HG03175 (cell line): ENCODE data around the gene NTMT1.
"Not testable (repeated sequence)": the region's sequence is repeated elsewhere in the genome, so short reads cannot be mapped to it uniquely, and the experiment has no call there.

Experiments
- ATAC-seq: cut with Tn5 transposase; IDR thresholded peaks from one replicate; pipeline ENCODE4 v1.9.1; 2021; ENCODE audit warnings: mild to moderate bottlenecking, moderate library complexity; ENCODE audit not compliant: unreplicated experiment

Gene NTMT1

DNA sequence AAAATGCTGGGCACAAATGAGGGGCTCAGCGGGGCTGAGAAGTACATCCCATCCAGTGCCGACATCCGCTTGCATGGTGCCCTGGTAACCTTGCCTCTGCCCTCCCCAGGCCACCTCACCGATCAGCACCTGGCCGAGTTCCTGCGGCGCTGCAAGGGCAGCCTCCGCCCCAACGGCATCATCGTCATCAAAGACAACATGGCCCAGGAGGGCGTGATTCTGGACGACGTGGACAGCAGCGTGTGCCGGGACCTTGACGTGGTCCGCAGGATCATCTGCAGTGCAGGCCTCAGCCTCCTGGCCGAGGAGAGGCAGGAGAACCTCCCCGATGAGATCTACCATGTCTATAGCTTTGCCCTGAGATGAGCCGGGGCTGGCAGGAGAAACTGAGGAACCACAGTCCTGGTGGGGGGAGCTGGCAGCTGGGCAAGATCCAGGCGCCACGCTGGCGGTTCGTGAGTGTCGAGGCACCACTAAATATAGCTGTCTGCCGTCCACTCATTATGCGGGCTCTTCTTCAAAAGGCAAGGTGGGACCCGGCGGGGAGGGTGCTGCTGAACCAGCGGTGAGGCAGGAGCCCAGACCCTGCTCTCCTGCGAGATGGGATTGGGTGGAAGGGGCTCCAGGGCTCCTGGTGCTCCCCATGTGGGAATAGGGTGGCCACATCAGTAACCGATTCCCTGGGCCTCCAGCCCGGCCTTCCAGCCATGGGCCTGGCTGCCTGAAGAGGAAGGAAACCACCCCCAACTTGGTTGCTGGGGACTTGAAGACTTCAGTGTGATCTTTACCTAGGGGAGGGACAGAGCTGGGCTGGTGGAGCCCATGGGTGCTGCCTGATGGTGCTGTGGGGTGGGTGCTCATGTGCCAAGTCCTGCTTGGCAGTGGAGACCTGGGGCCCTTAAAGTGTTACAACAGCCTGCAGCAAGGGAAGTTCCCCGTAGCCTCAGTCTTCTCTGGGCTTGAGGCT lies 9.4 kb downstream of the NTMT1 start:
- ATAC-seq, result no peak

DNA sequence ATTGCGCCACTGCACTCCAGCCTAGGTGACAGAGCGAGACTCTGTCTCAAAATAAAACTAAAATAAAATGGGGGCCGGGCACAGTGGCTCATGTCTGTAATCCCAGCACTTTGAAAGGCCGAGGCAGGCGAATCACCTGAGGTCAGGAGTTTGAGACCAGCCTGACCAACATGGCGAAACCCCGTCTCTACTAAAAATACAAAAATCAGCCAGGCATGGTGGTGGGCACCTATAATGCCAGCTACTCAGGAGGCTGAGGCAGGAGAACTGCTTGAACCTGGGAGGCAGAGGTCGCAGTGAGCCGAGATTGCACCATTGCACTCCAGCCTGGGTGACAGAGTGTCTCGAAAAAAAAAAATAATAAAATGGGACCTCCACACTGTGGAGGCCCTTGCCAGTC lies 10.4 kb downstream of the NTMT1 start:
- not testable (repeated sequence) for ATAC-seq

DNA sequence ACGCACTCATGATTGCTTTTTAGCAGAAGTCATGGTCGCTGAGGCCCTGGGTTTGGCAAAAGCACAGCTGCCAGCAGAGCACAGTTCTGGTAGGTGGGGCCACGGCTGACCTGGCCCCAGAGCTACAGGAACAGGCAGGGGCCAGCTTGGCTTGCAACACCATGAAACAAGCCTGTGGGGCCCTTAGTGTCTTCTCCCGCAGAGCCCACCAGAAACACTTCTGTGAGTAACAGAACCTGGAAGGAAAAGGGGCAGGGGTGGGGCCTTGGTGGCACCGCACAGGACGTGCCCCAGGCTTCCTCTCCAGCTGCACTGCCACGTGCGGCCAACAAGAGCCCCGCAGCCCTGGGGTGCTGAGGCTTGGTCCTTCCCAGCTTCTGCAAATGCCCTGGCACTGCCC lies 11.1 kb downstream of the NTMT1 start:
- no peak for ATAC-seq

DNA sequence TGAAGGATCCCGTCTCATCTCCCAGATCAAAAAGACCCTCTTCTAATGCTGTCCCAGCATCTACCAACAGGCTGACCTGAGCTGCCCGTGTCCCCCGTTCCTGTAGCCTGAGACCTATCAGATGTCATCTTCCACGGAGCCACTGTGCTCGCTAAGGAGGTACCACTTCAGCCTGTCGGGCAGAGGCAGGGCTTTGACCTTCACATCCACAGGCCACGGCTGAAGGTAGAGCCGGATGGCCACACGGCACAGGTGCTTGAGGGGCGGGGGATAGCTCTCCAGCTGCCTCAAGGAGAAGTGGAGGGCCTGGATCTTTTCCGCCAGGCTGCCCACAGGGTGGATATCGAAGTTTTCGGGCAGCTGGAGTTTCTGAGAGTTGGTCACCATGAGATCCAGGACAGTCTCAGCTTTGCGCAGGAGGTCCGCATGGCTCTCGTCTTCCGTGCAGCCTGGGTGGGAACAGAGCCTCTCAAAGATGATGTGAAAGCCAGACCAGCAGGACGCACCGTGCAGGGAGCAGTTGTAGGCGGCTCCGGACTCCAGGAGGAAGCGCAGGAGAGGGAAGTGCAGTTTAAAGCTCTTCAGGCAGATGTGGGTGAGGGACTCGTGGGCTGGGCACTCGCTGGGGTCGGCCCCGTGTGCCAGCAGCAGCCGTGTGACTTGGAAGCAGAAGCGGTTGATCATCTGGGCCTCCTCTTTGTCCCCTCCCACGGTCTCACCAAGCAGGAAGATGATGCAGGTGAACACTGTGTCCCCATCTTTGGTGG lies 11.9 kb downstream of the NTMT1 start:
- no peak for ATAC-seq

DNA sequence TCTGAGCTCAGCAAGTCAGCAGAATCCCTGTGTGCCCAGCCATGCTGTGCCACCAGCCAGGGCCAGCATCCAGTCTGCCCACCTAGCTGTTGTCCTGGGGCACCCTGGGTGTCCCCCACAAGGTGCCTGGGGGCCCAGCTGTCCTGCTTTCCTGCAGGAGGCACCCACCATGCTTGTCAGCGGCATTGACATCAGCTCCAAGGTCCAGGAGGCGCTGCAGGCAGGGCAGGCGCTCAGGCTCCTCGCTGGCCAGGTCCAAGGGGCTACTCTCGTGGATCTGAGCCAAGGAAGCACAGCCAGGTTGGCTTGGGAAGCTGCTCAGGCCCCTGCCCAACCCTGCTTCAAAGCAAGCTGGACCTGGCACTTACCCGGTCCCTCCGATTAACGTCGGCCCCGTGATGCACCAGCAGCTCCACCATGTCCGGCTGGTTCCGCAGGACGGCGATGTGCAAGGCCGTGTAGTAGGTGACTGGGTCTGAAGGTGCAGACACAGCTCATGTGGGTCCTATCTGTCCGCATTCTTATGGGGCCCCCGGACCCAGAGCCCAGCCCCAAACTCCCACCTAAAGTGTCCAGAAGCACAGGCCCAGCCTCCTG lies 13.2 kb downstream of the NTMT1 start:
- no peak for ATAC-seq

DNA sequence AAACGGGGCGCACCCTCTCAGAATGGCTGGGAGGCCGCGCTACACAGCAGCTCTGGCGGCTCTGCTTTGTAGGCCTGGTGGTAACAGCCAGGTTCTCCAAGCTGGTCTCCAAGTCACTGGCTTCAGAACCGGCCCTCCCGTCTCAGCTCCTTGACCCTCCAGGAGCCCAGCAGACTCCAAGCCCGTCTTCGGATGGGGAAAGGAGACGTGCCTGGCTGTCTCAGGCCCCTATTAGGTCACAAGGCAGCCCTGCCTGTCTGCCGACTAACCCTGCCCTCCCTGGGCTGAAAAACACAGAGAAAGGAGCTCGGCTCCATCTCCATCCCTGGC lies 13.8 kb downstream of the NTMT1 start:
- no peak for ATAC-seq

DNA sequence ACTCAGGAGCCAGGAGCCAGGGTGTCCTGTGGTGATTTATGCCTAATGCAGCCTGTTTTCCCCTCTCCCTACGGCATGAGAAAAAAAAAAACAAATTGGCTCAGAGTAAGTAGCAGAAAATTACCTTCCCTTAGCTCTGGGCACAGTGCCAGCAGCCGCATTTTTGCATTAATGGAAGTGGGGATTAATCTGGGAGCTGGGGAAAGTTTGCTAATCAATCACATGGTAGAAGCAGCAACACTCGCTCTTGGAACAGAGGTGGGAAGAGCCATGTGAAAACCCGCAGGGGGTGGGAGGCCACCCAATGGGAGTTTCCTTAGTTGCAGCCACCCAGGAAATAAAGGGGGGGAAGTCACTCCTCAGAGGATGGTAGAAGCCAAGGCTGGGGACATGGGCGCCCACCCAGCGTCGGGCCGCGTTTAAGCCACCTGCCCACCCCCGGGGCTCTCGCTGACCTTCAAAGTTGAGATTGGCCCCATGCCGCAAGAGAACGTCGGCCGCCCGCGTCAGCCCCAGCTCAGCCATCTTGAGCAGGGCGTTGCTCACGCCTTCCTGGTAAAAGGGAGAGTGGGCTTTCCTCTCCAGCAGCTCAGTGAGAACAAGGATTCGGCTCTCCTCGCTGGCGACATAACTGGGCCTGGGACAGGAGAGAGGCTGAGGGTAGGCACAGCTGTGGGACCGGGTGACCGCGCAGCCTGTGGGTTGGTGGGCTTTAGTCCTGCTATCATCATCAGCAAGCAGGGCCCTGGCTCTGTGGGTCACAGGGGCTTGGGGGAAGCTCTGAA lies 14.3 kb downstream of the NTMT1 start:
- no peak for ATAC-seq

DNA sequence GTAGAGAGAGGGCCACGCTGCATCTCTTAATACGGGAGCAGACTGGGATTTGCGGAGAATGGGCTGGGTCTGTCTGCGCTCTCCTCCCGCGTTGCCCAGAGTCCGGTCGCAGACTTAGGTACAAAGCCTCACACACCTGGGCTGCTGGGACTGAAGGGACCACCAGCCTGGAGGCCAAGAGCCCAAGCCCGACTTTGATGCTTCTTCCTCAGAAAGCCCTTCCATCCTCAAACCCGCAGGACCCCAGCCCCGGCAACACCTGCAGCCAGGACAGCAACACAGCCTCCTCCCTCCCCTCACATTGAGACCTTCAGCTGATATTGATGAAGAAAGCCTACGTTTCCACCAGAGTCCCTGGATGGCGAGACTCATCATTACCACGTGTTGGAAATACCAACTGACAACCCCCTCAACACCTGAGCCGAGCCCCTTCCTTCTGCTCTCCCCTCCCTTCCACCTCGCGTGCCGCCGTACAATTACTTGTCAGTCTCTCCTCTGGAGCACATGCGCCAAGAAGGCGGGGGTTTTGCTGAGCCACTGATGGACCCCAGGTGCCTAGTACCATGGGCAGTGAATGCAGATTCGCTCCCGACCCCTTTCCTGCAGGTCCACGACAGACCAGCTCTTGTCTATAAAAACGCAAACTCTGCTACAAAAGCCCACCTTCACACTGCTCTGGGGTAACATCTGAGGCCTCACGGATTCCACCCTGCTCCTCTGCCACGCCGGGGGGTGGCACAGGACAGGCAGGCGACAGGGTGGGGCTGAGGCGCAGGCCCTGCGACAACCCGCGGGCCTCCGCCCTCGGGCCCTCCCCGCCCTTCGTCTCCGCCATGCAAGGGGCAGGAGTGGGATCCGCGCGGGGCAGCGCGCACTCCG lies 15.1 kb downstream of the NTMT1 start:
- no peak for ATAC-seq

DNA sequence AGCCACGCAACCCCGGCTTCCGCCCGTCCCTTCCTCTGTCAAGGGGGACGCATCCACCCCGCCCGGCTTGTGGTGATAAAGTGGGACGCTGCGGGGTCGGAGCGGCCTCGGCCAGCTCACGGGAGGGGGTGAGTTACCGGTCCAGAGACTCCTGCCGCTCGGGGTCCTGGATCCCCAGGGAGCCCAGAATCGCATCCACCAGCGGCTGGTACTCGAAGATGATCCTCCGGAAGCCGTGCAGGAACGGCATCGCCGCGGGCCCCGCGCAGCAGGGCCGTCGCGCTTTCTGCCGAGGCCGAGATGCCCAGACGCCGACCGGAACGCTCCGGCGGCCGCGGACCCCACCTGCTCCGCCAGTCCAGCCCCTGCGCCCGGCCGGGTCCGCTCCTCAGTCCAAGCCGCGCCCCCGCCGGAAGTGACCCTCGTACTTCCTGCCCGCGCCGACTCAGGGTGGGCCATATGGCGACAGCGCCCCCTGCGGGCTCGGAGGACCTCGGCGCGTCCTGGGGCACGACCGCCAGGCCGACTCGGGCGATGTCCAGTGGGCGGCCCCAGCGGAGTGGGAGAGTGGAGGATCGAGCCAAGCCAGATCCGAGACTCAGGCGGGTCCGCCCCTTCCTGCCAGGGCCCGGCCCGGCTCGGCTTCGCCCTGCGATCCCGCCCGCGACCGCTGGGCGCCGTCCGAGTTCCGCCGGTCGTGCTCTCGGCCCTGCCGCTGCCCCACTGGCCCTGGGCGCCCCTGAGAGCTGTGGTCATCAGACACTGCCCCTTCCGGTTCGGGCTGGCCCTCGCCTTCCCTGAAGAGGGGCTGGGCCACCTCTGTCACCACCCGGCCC lies 16.0 kb downstream of the NTMT1 start, which contains the start of gene ASB6:
ASB6 (minus strand) TSS at position 402 of the 836 bp plus-strand sequence; CDS start at position 250, 152 bp downstream.
- ATAC-seq, result peak; percentile 88

DNA sequence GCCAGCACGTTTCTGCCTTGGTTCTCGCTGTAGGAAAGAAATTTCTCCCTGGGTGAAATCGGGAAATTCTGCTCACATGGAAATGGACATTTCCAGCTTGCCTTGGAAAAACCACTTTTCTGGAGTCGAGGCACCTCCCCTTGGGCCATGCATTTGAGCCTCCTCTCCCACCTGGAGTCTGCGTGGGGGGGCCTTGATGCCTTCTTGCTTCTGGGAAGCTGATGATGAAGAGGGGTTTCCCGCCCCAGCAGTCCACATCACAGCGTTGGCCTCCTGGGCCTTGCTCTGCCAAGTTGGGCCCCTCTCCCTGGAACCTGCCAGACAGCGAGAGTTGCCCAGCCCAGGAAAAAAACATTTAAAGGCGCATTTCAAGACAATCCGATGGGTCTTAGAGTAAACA lies 17.7 kb downstream of the NTMT1 start:
- no peak for ATAC-seq

DNA sequence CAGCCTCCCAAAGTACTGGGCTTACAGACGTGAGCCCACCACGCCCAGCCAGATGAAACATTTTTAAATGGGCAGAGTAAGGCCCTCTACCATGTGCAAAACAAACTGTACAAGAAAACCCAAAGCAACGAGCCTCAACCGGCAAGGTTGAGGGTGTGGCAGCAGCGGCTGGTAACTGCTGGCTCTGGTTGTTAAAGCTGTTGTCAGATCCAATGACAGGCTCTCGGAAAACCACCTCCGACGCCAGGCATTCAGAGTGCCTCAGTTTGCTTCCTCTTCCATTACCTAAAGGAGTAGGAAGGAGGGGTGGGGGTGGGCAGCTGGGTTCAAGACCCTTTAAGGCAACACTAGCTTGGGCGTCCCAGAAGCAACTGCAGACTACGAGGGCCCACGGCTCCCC lies 18.4 kb downstream of the NTMT1 start:
- ATAC-seq, result no peak

DNA sequence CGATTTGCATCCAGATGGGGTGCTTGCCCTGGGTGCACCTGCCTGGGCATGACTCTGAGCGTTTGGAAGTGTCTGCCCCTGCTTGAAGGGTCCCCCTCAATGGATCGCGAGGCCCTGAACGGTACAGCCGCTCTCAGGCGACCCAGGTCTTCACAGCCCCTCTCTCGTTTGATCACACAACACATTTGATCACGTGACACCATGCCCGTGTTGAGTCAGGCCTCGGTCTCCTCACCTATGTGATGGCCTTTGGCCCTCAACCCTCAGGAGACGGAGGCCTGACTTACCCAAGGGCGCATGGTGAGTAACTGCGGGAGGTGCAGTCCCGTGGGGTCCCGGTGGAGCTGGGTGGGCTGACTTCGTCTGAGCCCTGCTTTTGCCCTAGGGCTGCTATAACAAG lies 18.9 kb downstream of the NTMT1 start:
- ATAC-seq, result no peak

DNA sequence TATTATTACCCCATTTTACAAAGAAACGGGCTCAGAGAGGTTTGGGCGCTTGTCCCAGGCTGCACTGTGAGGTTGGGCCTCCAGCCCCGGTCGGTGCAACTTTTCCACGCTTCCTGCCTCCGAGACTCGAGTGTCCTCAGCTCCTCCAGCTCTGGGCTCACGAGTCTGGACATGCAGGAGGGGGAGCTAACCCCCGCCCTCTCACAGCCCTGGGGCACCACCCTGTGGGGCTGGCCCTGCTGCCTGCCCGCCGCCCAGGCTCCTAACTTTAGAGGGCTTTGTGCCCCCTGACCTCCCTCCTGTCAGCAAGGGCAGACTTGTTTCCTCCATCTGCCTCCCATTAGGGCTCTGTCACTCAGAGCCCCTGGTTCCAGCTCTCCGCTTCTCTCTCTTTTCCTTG lies 20.3 kb downstream of the NTMT1 start:
- no peak for ATAC-seq

DNA sequence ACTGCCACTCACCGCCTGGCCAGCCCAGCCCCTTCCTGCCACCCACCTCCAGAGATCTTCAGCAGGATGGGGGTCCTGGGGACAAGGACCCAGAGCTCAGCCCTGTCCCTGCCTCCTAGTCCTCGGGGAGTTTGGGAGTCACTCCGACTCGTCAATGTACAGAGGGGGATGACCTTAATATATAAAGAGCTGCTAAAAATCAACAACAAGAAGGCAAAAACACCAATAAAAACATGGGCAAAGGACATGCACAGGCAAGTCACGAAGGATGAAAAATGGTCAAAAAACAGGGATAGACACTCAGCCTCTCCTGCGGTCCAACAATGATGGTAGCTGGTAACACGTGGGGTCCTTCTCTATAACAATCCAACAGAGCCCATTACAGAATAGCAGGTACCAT lies 20.7 kb downstream of the NTMT1 start:
- no peak for ATAC-seq

DNA sequence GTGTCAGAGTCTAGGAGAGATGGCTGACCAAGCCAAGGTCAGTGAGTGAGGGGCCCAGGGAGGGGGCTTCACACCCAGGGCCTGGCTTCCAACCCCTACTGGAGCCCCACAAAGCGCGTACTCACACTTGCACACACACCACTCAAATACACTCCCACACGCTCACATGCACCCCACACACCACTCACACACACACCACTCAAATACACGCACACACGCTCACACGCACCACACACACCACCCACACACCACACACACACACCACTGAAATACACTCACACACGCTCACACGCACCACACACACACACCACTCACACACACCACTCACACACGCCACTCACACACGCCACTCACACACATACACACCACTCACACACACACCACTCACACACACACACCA lies 21.7 kb downstream of the NTMT1 start:
- no peak for ATAC-seq

DNA sequence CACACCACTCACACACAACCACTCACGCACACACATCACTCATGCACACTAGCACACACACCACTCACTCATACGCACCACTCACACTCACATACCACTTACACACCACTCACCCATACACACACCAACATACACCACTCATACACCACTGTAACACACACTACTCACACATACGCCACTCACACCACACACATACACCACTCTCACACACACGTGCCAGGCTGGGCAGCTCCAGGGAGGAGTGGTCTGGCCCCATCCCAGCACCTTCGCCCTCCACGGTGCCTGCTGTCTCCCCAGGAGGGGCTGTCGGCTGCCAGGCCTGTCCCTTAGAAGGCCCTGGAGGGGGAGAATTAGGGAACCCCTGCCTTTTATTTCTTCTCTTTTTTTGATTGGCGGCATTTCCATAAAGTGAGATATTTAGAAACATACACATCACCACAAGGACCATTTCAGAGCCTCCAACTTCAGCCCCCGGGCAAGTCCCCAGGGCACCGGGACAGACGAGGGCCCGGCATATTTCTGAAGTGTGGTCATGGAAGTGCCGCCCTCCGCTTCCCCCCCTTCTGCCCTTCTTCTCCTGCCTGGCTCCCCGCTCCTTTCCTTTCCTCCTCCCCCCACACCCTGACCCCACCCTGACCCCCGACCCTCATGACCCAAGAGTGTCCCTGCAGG lies 22.3 kb downstream of the NTMT1 start:
- no peak for ATAC-seq

DNA sequence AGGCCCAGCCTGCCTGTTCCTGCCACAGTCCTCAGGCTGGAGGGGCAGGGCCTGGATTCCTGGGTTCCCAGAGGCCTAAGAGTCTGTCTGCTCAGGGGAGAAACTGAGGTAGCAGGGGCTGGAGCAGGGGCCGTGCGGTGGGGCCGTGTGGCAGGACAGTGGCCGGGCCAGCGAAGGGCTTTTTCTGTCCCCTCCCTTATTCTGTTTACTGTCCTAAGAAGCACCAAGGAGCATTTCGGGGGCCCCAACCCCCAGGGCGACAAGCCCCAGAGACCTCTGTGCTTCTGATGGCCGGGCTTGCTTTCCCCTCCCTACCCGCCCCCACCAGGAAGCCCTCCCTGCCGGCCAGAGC lies 22.8 kb downstream of the NTMT1 start:
- no peak for ATAC-seq
